GM21528 (cell line): ENCODE results near the gene TFEB.

Source experiments
- ATAC-seq: cut with Tn5 transposase; IDR thresholded peaks from one replicate; pipeline ENCODE4 v1.9.1; 2021; ENCODE audit warnings: mild to moderate bottlenecking, moderate library complexity; ENCODE audit not compliant: unreplicated experiment, low FRiP score

TFEB gene

GRCh38 chr6:41642960-41643898 is 92.2 kb downstream of the TFEB start:
- ATAC-seq = no peak

- no peak for ATAC-seq
Observed at GRCh38 chr6:41642090-41642959, 93.1 kb downstream of the TFEB start.

GRCh38 chr6:41641352-41641925 is 94.0 kb downstream of the TFEB start:
- ATAC-seq = no peak

- no peak for ATAC-seq
Observed at GRCh38 chr6:41640426-41640825, 95.0 kb downstream of the TFEB start.

GRCh38 chr6:41639809-41640371 is 95.5 kb downstream of the TFEB start:
- ATAC-seq = no peak

GRCh38 chr6:41638935-41639808 is 96.2 kb downstream of the TFEB start:
- ATAC-seq = no peak

- ATAC-seq = no peak
Observed at GRCh38 chr6:41638002-41638934, 97.1 kb downstream of the TFEB start, which contains the start of gene MDFI. MDFI (plus strand) TSS chr6:41638468; CDS start chr6:41638750, 282 bp downstream.

GRCh38 chr6:41637194-41638001 is 98.0 kb downstream of the TFEB start:
- no peak for ATAC-seq

GRCh38 chr6:41636833-41637193 is 98.6 kb downstream of the TFEB start:
- no peak for ATAC-seq

- no peak for ATAC-seq
Observed at GRCh38 chr6:41635365-41635764, 100.0 kb downstream of the TFEB start.

- no peak for ATAC-seq
Observed at GRCh38 chr6:41634657-41635056, 100.8 kb downstream of the TFEB start.
